ENCODE results near the gene SLC6A18. TPM values are rescaled to one million over a fixed set of nuclear protein-coding genes. Genes with fewer than 3 reads are reported as not detected.

SLC6A18 gene
- polyA plus RNA-seq, 1 of the 3 experiments (the other 2 are of a cell fraction): not detected

GRCh38 chr5:1270426-1270825 lies 45.2 kb downstream of the SLC6A18 start:
- H4K20me1 ChIP-seq (ENCODE audit: insufficient read depth): no peaks in the 10 kb centered on the region
- H3F3A ChIP-seq (replicated peaks; ENCODE audit: insufficient read depth): no peaks in the 10 kb centered on the region
- TF ChIP-seq NFIC (IDR thresholded peaks at IDR 0.05; ENCODE audit: borderline replicate concordance): no peak
- TF ChIP-seq SMC3 (IDR thresholded peaks at IDR 0.05; ENCODE audit: low read depth, low read length): no peak
- TF ChIP-seq PBX3 (IDR thresholded peaks at IDR 0.05): no peak
- no peak for TF ChIP-seq ZBTB33 (IDR thresholded peaks at IDR 0.05; ENCODE audit: borderline replicate concordance, low read depth)
- TF ChIP-seq POLR2AphosphoS5 (IDR thresholded peaks at IDR 0.05; ENCODE audit: low read depth, low read length): no peak
- TF ChIP-seq TAF1 (IDR thresholded peaks at IDR 0.05; ENCODE audit: borderline replicate concordance, low read depth, low read length): no peak
- TF ChIP-seq TEAD4 (IDR thresholded peaks at IDR 0.05; ENCODE audit: borderline replicate concordance, insufficient read depth): no peak
- no peak for TF ChIP-seq GATA2 (CRISPR knock-in tag; IDR thresholded peaks at IDR 0.05)
- TF ChIP-seq RAD21 (IDR thresholded peaks at IDR 0.05; ENCODE audit: low read length): no peak
- no peak for TF ChIP-seq USF1 (IDR thresholded peaks at IDR 0.05; ENCODE audit: borderline replicate concordance, low read depth)
- no peak for TF ChIP-seq NRF1 (IDR thresholded peaks at IDR 0.05; ENCODE audit: low read depth, low read length)
- TF ChIP-seq ELF1 (IDR thresholded peaks at IDR 0.05): no peak
- no peak for TF ChIP-seq JUND (IDR thresholded peaks at IDR 0.05)
- no peak for TF ChIP-seq SIN3A (IDR thresholded peaks at IDR 0.05; ENCODE audit: borderline replicate concordance, low read depth, low read length)
- no peak for TF ChIP-seq CHD2 (IDR thresholded peaks at IDR 0.05; ENCODE audit: low read length, partially characterized antibody)
- TF ChIP-seq IRF3 (IDR thresholded peaks at IDR 0.05; ENCODE audit: low read depth, low read length): no peak
- TF ChIP-seq RFX5 (IDR thresholded peaks at IDR 0.05; ENCODE audit: low read length): no peak
- H3K27me3 ChIP-seq (ENCODE audit: insufficient read depth): no peaks in the 10 kb centered on the region; the same call in 1 of the 2 replicates
- H3K36me3 ChIP-seq (replicated peaks in 1 of 2; ENCODE audit: control insufficient read depth in 1 of 2, insufficient read depth in 2 of 2, low read length in 1 of 2): no peaks in the 10 kb centered on the region
- no peaks in the 10 kb centered on the region for H3K4me1 ChIP-seq (ENCODE audit: control insufficient read depth in 1 of 2, insufficient read depth in 2 of 2, low read depth in 1 of 2, low read length in 1 of 2)
- H3K79me2 ChIP-seq (ENCODE audit: insufficient read depth): no peaks in the 10 kb centered on the region
- H3K9ac ChIP-seq: no peak overlapping the region
- DNase-seq: no peak
- 84% methylated on average over 21 of the region's 22 CpGs for WGBS (ENCODE audit: low lambda C conversion rate)
- H3K4me3 ChIP-seq (ENCODE audit: low read depth in 2 of 2, low read length in 1 of 2): no peak overlapping the region
- H2AFZ ChIP-seq (ENCODE audit: low read depth): no peak overlapping the region
- ChIA-PET CTCF (no interaction called here), POLR2A (no interaction called here)
- H3K9me2 ChIP-seq: no peaks in the 10 kb centered on the region
- no peak overlapping the region for H3K27ac ChIP-seq (ENCODE audit: low read depth in 2 of 2, low read length in 1 of 2)
- no peaks in the 10 kb centered on the region for H3K9me3 ChIP-seq
- no peak overlapping the region for H3K4me2 ChIP-seq

Data from SK-N-SH (cell line).